Measurements from ENCODE around the gene P2RY13. TPM values are rescaled to one million over a fixed set of nuclear protein-coding genes. Genes with fewer than 3 reads are reported as not detected.

P2RY13 gene
- total and polyA plus RNA-seq, 2 donors from 2014 or later: 0.71 to 2.5 TPM

DNA sequence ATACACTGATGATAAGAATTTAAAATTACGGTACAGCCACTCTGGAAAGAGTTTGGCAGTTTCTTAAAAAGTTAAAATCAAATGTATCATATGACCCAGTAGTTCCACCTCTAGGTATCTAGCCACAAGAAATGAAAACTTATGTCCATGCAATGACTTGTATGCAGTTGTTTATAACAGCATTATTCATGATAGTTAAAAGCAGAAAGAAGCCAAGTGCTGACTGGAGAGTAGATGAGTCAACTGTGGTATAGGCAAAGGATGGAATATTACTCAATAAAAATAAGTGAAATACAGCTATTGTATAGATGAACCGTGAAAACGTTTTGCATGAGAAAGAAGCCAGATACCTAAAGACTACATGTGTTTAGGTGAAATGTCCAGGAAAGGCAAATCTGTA is 27.6 kb downstream of the P2RY13 start:
- Histone ChIP-seq H3K9ac (ENCODE audit: low read length in 3 of 3) (no peak overlapping the region), H3K9me3 (ENCODE audit: control insufficient read depth in 2 of 3, insufficient read depth in 1 of 3, low read length in 3 of 3) (no peaks in the 10 kb centered on the region), H3K4me1 (ENCODE audit: control insufficient read depth in 2 of 3, insufficient read depth in 2 of 3, low read depth in 1 of 3, low read length in 3 of 3) (peaks cover 0 to 2% (median 0%) of the 10 kb centered on the region in 3 donors), H3K27me3 (ENCODE audit: control insufficient read depth, insufficient read depth, low read length) (no peaks in the 10 kb centered on the region), H3K4me3 (ENCODE audit: low read length in 3 of 3) (no peak overlapping the region), H3K27ac (ENCODE audit: low read depth in 2 of 2, low read length in 2 of 2) (no peak overlapping the region), H3K36me3 (ENCODE audit: control insufficient read depth in 2 of 3, insufficient read depth in 3 of 3, low read length in 3 of 3) (no peaks in the 10 kb centered on the region)
- DNase-seq (no peak), FAIRE-seq (no peak)
- TF ChIP-seq, protein P1, sequence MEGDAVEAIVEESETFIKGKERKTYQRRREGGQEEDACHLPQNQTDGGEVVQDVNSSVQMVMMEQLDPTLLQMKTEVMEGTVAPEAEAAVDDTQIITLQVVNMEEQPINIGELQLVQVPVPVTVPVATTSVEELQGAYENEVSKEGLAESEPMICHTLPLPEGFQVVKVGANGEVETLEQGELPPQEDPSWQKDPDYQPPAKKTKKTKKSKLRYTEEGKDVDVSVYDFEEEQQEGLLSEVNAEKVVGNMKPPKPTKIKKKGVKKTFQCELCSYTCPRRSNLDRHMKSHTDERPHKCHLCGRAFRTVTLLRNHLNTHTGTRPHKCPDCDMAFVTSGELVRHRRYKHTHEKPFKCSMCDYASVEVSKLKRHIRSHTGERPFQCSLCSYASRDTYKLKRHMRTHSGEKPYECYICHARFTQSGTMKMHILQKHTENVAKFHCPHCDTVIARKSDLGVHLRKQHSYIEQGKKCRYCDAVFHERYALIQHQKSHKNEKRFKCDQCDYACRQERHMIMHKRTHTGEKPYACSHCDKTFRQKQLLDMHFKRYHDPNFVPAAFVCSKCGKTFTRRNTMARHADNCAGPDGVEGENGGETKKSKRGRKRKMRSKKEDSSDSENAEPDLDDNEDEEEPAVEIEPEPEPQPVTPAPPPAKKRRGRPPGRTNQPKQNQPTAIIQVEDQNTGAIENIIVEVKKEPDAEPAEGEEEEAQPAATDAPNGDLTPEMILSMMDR (IDR thresholded peaks at IDR 0.05; ENCODE audit: borderline replicate concordance, extremely low read depth, insufficient read depth): no peak
- intact Hi-C loops (cut with DNase I): no loop called here

DNA sequence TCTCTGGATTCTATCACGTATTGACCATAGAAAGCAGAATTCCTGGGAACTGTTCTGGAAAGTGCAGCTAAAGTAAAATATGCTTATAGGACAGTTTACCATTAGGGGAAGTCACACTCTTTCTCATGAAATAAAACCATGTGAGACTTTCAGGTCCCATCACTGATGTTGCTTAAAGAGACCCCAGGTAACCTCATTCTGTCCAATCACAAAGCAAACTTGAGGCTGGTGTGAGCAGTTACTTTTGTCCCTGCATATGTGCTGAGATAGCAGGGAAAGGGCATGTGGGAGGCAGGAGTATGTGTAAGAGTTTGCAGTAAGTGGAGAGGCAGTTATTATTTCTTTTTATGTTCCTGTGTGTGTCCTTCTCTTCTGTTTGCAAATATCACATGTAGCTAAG is 28.8 kb downstream of the P2RY13 start:
- no peak for DNase-seq

DNA sequence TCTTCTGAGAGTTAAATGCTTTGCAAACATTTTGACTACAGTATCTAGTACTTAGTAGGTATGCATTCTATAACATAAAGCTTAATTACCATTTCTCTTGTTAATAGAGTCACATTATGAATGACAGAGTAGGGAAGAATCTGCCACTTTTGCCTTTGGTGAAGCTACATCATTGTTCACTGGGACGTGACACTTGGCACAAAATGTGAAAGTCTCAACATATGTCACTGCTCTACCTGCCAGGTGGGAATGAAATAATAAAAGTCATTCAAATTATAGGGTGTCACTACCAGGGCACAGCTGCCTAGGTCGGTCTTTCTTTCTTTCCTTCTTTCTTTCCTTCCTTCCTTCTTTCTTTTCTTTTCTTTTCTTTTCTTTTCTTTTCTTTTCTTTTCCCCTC is 30.3 kb downstream of the P2RY13 start:
- Histone ChIP-seq H3K9ac (ENCODE audit: low read length in 3 of 3) (no peak overlapping the region), H3K36me3 (ENCODE audit: control insufficient read depth in 2 of 3, insufficient read depth in 3 of 3, low read length in 3 of 3) (no peaks in the 10 kb centered on the region), H3K4me1 (ENCODE audit: control insufficient read depth in 2 of 3, insufficient read depth in 2 of 3, low read depth in 1 of 3, low read length in 3 of 3) (no peaks in the 10 kb centered on the region), H3K9me3 (ENCODE audit: control insufficient read depth in 2 of 3, insufficient read depth in 1 of 3, low read length in 3 of 3) (no peaks in the 10 kb centered on the region), H3K27ac (ENCODE audit: low read depth in 2 of 2, low read length in 2 of 2) (no peak overlapping the region), H3K4me3 (ENCODE audit: low read length in 3 of 3) (no peak overlapping the region), H3K27me3 (ENCODE audit: control insufficient read depth, insufficient read depth, low read length) (no peaks in the 10 kb centered on the region)
- intact Hi-C loops (cut with DNase I): no loop called here
- TF ChIP-seq, protein P1 (IDR thresholded peaks at IDR 0.05; ENCODE audit: borderline replicate concordance, extremely low read depth, insufficient read depth): no peak
- no peak for DNase-seq
- FAIRE-seq: no peak

More for the DNA sequence above, 28.8 kb downstream of the P2RY13 start:
- no peak for FAIRE-seq
- H3K27me3 ChIP-seq (ENCODE audit: control insufficient read depth, insufficient read depth, low read length): no peaks in the 10 kb centered on the region
- no peak overlapping the region for H3K4me3 ChIP-seq (ENCODE audit: low read length in 3 of 3)
- no peaks in the 10 kb centered on the region for H3K36me3 ChIP-seq (ENCODE audit: control insufficient read depth in 2 of 3, insufficient read depth in 3 of 3, low read length in 3 of 3)
- no peaks in the 10 kb centered on the region for H3K9me3 ChIP-seq (ENCODE audit: control insufficient read depth in 2 of 3, insufficient read depth in 1 of 3, low read length in 3 of 3)
- TF ChIP-seq, protein P1 (IDR thresholded peaks at IDR 0.05; ENCODE audit: borderline replicate concordance, extremely low read depth, insufficient read depth): no peak
- no peak overlapping the region for H3K27ac ChIP-seq (ENCODE audit: low read depth in 2 of 2, low read length in 2 of 2)
- intact Hi-C loops (cut with DNase I): no loop called here
- no peak overlapping the region for H3K9ac ChIP-seq (ENCODE audit: low read length in 3 of 3)
- H3K4me1 ChIP-seq (ENCODE audit: control insufficient read depth in 2 of 3, insufficient read depth in 2 of 3, low read depth in 1 of 3, low read length in 3 of 3): peaks cover 0 to 2% (median 0%) of the 10 kb centered on the region in 3 donors

DNA sequence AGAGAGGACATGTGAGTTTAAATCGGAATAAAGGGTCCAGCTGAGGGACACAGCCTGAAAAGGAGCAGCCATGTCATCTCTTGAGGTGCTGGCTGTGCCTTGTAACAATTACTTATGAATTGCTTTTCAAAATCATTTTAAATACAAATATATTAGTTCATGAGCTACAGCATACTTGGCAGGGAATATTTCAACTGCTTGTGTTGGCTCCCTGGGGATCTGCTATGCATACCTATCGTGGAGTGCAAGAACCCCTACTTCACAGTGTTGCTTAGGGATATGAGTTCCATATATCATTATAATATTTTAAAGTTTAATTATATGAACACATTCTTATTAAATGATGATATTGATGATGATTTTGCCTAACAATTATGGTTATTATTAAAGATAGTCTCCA is 31.9 kb downstream of the P2RY13 start:
- TF ChIP-seq, protein P1 (IDR thresholded peaks at IDR 0.05; ENCODE audit: borderline replicate concordance, extremely low read depth, insufficient read depth): no peak
- Histone ChIP-seq H3K27ac (ENCODE audit: low read depth in 2 of 2, low read length in 2 of 2) (no peak overlapping the region), H3K36me3 (ENCODE audit: control insufficient read depth in 2 of 3, insufficient read depth in 3 of 3, low read length in 3 of 3) (no peaks in the 10 kb centered on the region), H3K9me3 (ENCODE audit: control insufficient read depth in 2 of 3, insufficient read depth in 1 of 3, low read length in 3 of 3) (no peaks in the 10 kb centered on the region), H3K9ac (ENCODE audit: low read length in 3 of 3) (no peak overlapping the region), H3K4me3 (ENCODE audit: low read length in 3 of 3) (no peak overlapping the region), H3K27me3 (ENCODE audit: control insufficient read depth, insufficient read depth, low read length) (no peaks in the 10 kb centered on the region), H3K4me1 (ENCODE audit: control insufficient read depth in 2 of 3, insufficient read depth in 2 of 3, low read depth in 1 of 3, low read length in 3 of 3) (no peaks in the 10 kb centered on the region)
- FAIRE-seq (no peak), DNase-seq (no peak)
- intact Hi-C loops (cut with DNase I): no loop called here
